Heart right ventricle (tissue), 16 donors: ENCODE data around the gene TSEN2. TPM values are rescaled to one million over a fixed set of nuclear protein-coding genes. Genes with fewer than 3 reads are reported as not detected.

Experiments
- ATAC-seq, 8 donors: fragments of 200-7000 bp; cut with Tn5 transposase; one replicate each; pipeline ENCODE4 v1.9.1; 2020; ENCODE audit warnings: mild to moderate bottlenecking in 8 of 8, moderate library complexity in 8 of 8, moderate number of reproducible peaks in 1 of 8
- DNase-seq, 2 donors: peaks; one replicate each; pipeline ENCODE4 v3.0.0-alpha.2; 2020
- H3K27ac ChIP-seq, 10 donors: fragments of 200-600 bp; sonication (generic) in 2 of 10; one replicate each; pipeline versions ENCODE4 v1.5.0 to v1.8.0; 2020 to 2022; ENCODE audit warnings: mild to moderate bottlenecking in 3 of 10
- H3K27me3 ChIP-seq, 7 donors: fragments of 200-600 bp; one replicate each; pipeline ENCODE4 v1.8.0; 2021 to 2022; ENCODE audit warnings: mild to moderate bottlenecking in 2 of 7
- H3K36me3 ChIP-seq, 9 donors: fragments of 200-600 bp; sonication (generic) in 1 of 9; one replicate each; pipeline versions ENCODE4 v1.5.0 to v1.8.0; 2020 to 2022; ENCODE audit warnings: mild to moderate bottlenecking in 2 of 9
- H3K4me1 ChIP-seq, 9 donors: fragments of 200-600 bp; sonication (generic) in 1 of 9; one replicate each; pipeline versions ENCODE4 v1.5.0 to v1.8.0; 2020 to 2022; ENCODE audit warnings: mild to moderate bottlenecking in 4 of 9
- H3K4me3 ChIP-seq, 10 donors: fragments of 200-600 bp; sonication (generic) in 2 of 10; one replicate each; pipeline versions ENCODE4 v1.5.0 to v1.8.0; 2020 to 2022; ENCODE audit warnings: mild to moderate bottlenecking in 7 of 10, moderate library complexity in 2 of 10
- H3K9me3 ChIP-seq, 11 donors: fragments of 200-600 bp in 10 of 11; sonication (generic) in 2 of 11; one replicate each; pipeline versions ENCODE4 v1.5.0 to v1.8.0; 2013 to 2022; ENCODE audit warnings: mild to moderate bottlenecking in 2 of 11, control low read depth in 1 of 11, moderate library complexity in 1 of 11
- CTCF ChIP-seq, 9 donors: fragments of 200-600 bp; sonication (generic) in 2 of 9; IDR thresholded peaks; one replicate each; pipeline versions ENCODE4 v1.5.0 to v1.8.0; 2021 to 2022; ENCODE audit warnings: antibody characterized with exemption in 9 of 9, mild to moderate bottlenecking in 5 of 9, moderate library complexity in 1 of 9
- WGBS, 2 donors: extraction: QIAGEN DNeasy Blood & Tissue Kit; methylation state at CpG; one replicate each; pipeline ENCODE4 v1.1.7; 2013; ENCODE audit warnings: inconsistent platforms in 1 of 2; 5-methylcytosine and 5-hydroxymethylcytosine counted together
- intact Hi-C, 10 donors: fragments of 100-400 bp; cut with DNase I; formaldehyde crosslinking; loops; one replicate each; pipeline versions ENCODE4 v1.11.1 to v1.14.2; 2022
- polyA plus RNA-seq, 2 donors: library from polyadenylated mRNA; stranded (reverse); fragments of 200-250 nt; gene quantifications; one replicate each; pipeline ENCODE4 v1.2.3, GENCODE V29; 2013
- total RNA-seq, 10 donors: library from RNA; stranded (reverse); fragmentation: NEBNext Ultra II Directional in 3 of 10; extraction: Animal tissue kit (Norgen Biotek cat#: 25700) in 3 of 10; gene quantifications; one replicate each; pipeline versions ENCODE4 v1.2.1 to v1.2.4, GENCODE V29; 2021 to 2023
- donor health status: Arrhythmogenic right ventricular cardiomyopathy.
- donor health status: ischemic (EF 13 %, LVEDD 7.1; RV severe dilation, severe dysfunction).
- donor health status: healthy with polysubstance abuse.
- donor health status: DM: no; HTN: yes; CAD: no.
- donor health status: DM: no; HTN: no; CAD: no.
- donor health status: ischemic (EF 25% LVEDD 6.9; RV normal size, moderate dysfunction).
- donor health status: ischemic (EF 25% LVEDD 5.7; RV mildly dilated, moderate dysfunction).
- donor health status: healthy.
- donor health status: DM: yes; HTN: yes; CAD: no.
- donor health status: Ischemic cardiomyopathy.
- donor health status: ischemic (EF 35%, LVEDD 5.7; RV mildly dilated, moderate dysfunction).
- donor health status: nonischemic (EF 11% LVEDD 7.7; RV severe dilation, severe dysfunction).
- donor health status: DM: yes; HTN: yes; CAD: no.
- donor health status: PGD.
- donor health status: ischemic (EF 29% LVEDD 5.4; RV normal size, mild dysfunction).
- donor health status: nonischemic (EF 23%, LVEDD 6.1; RV moderate dilation, normal function).

TSEN2 gene
- total and polyA plus RNA-seq, 12 donors: 15.7 to 33.7 (median 19.8) TPM

GRCh38 chr3:12487336-12487735 lies 3.1 kb downstream of the TSEN2 start:
- ATAC-seq (no peak), DNase-seq (no peak)
- WGBS, 2 donors: 96 to 97% methylated on average over 3 of the region's 3 CpGs
- Histone ChIP-seq H3K27me3 (no peaks in the 10 kb centered on the region), H3K27ac (no peak overlapping the region), H3K36me3 (peaks cover 0 to 33% (median 4%) of the 10 kb centered on the region in 9 donors), H3K9me3 (no peaks in the 10 kb centered on the region), H3K4me1 (peaks cover 3 to 32% (median 17%) of the 10 kb centered on the region in 9 donors), H3K4me3 (no peak overlapping the region)
- TF ChIP-seq CTCF (IDR thresholded peaks at IDR 0.05): no peak
- intact Hi-C loops: no loop called here

GRCh38 chr3:12487786-12488185 lies 3.5 kb downstream of the TSEN2 start:
- ATAC-seq: no peak
- intact Hi-C loops: no loop called here
- H3K4me3 ChIP-seq: no peak overlapping the region
- H3K27me3 ChIP-seq: no peaks in the 10 kb centered on the region
- 71 to 76% methylated on average over 3 of the region's 3 CpGs for WGBS, 2 donors
- H3K4me1 ChIP-seq: peaks cover 3 to 29% (median 17%) of the 10 kb centered on the region in 9 donors
- TF ChIP-seq CTCF (IDR thresholded peaks at IDR 0.05): no peak
- no peak overlapping the region for H3K27ac ChIP-seq
- no peak for DNase-seq
- peaks cover 0 to 38% (median 4%) of the 10 kb centered on the region in 9 donors for H3K36me3 ChIP-seq
- H3K9me3 ChIP-seq: no peaks in the 10 kb centered on the region

- H3K36me3 ChIP-seq: peaks cover 0 to 53% (median 4%) of the 10 kb centered on the region in 9 donors
- H3K4me3 ChIP-seq: no peak overlapping the region
- no peaks in the 10 kb centered on the region for H3K27me3 ChIP-seq
- peaks cover 3 to 18% (median 9%) of the 10 kb centered on the region in 9 donors for H3K4me1 ChIP-seq
- no peak for TF ChIP-seq CTCF (IDR thresholded peaks at IDR 0.05)
- H3K27ac ChIP-seq: no peak overlapping the region
- WGBS, 2 donors: 61 to 62% methylated on average over 1 of the region's 1 CpG
- ATAC-seq (no peak), DNase-seq (no peak)
- intact Hi-C loops: no loop called here
- H3K9me3 ChIP-seq: no peaks in the 10 kb centered on the region
These were observed 5.1 kb downstream of the TSEN2 start for GRCh38 chr3:12489368-12489767.

- Histone ChIP-seq H3K4me3 (no peak overlapping the region), H3K27me3 (no peaks in the 10 kb centered on the region), H3K4me1 (peaks cover 3 to 15% (median 9%) of the 10 kb centered on the region in 9 donors), H3K36me3 (peaks cover 0 to 58% (median 4%) of the 10 kb centered on the region in 9 donors), H3K9me3 (no peaks in the 10 kb centered on the region), H3K27ac (no peak overlapping the region)
- no peak for DNase-seq
- WGBS, 2 donors: 62 to 72% methylated on average over 4 of the region's 4 CpGs
- no peak for TF ChIP-seq CTCF (IDR thresholded peaks at IDR 0.05)
- intact Hi-C loops: no loop called here
- no peak for ATAC-seq
These were observed 5.6 kb downstream of the TSEN2 start for GRCh38 chr3:12489832-12490231.
